Right cardiac atrium (tissue), 5 donors: Measurements from ENCODE around the gene SAP25. TPM values are rescaled to one million over a fixed set of nuclear protein-coding genes. Genes with fewer than 3 reads are reported as not detected.
A peak's percentile ranks its signal among the peaks of the same experiment; 100 is the strongest.
"Not testable (repeated sequence)": the region's sequence is repeated elsewhere in the genome, so short reads cannot be mapped to it uniquely, and the experiment has no call there.

Experiments
- ATAC-seq, 2 donors: fragments of 200-7000 bp; cut with Tn5 transposase; one replicate each; pipeline versions ENCODE4 v1.8.0 to v1.9.1; 2020; ENCODE audit warnings: moderate library complexity in 2 of 2, mild to moderate bottlenecking in 1 of 2
- DNase-seq, 3 donors: peaks; one replicate each; pipeline ENCODE4 v3.0.0-alpha.2; 2020
- H3K27ac ChIP-seq: one replicate; pipeline ENCODE4 v1.5.1; 2013; ENCODE audit warnings: mild to moderate bottlenecking, low read length, control low read depth, moderate library complexity
- H3K27me3 ChIP-seq: one replicate; pipeline ENCODE4 v1.6.1; 2013; ENCODE audit not compliant: control insufficient read depth, insufficient read depth
- H3K4me1 ChIP-seq: one replicate; pipeline ENCODE4 v1.6.1; 2013; ENCODE audit warnings: low read length; ENCODE audit not compliant: control insufficient read depth, insufficient read depth
- H3K4me3 ChIP-seq: one replicate; pipeline ENCODE4 v1.5.1; 2013; ENCODE audit warnings: low read length, control low read depth
- H3K9me3 ChIP-seq: one replicate; pipeline ENCODE4 v1.6.1; 2013; ENCODE audit warnings: low read length; ENCODE audit not compliant: control insufficient read depth
- WGBS: extraction: QIAGEN DNeasy Blood & Tissue Kit; methylation state at CpG from one replicate; pipeline ENCODE4 v1.1.7; 2013; 5-methylcytosine and 5-hydroxymethylcytosine counted together
- intact Hi-C, 4 donors: fragments of 100-400 bp; cut with DNase I; formaldehyde crosslinking; loops; one replicate each; pipeline versions ENCODE4 v1.11.0 to v1.14.0; 2022 to 2023
- polyA plus RNA-seq: library from polyadenylated mRNA; stranded (reverse); fragments of 200-250 nt; gene quantifications from one replicate; pipeline ENCODE4 v1.2.3, GENCODE V29; 2013
- total RNA-seq, 4 donors: library from RNA; stranded (reverse); fragmentation: NEBNext Ultra II Directional; extraction: Animal tissue kit (Norgen Biotek cat#: 25700); gene quantifications; one replicate each; pipeline ENCODE4 v1.2.1, GENCODE V29; 2021
- donor health status: healthy with polysubstance abuse.
- donor health status: DM: no; HTN: yes; CAD: no.
- donor health status: DM: no; HTN: no; CAD: no.
- donor health status: DM: no; HTN: yes; CAD: no; lungs with severe emphysema.
- donor health status: DM: yes; HTN: yes; CAD: no.

Gene SAP25
- total and polyA plus RNA-seq, 5 donors: 0.79 to 1.4 (median 1.1) TPM; not detected in 1

- DNase-seq (no peak), ATAC-seq (no peak)
- 67% methylated on average over 4 of the region's 4 CpGs for WGBS
- H3K27ac ChIP-seq: no peak overlapping the region
- no peaks in the 10 kb centered on the region for H3K9me3 ChIP-seq
- intact Hi-C loops: loop anchor here in 3 of 4 donors (5.0 kb wide), 3 partner anchors 74 to 89 kb away; partner anchors contain the start of gene NYAP1 (in 1 of the 3)
- no peak overlapping the region for H3K4me3 ChIP-seq
- no peaks in the 10 kb centered on the region for H3K4me1 ChIP-seq
- no peaks in the 10 kb centered on the region for H3K27me3 ChIP-seq
These were observed 17.2 kb downstream of the SAP25 start for GRCh38 chr7:100556541-100556940.

- ATAC-seq: no peak
- intact Hi-C loops: loop anchor here in 3 of 4 donors (5.0 kb wide), 3 partner anchors 73 to 88 kb away; partner anchors contain the start of gene NYAP1 (in 1 of the 3)
- Histone ChIP-seq H3K9me3 (no peaks in the 10 kb centered on the region), H3K4me1 (no peaks in the 10 kb centered on the region), H3K27me3 (no peaks in the 10 kb centered on the region), H3K27ac (no peak overlapping the region), H3K4me3 (no peak overlapping the region)
- DNase-seq: no peak
- WGBS: 88% methylated on average over 5 of the region's 5 CpGs
These were observed 18.0 kb downstream of the SAP25 start for GRCh38 chr7:100555701-100556100.

GRCh38 chr7:100553032-100553431 is 20.7 kb downstream of the SAP25 start:
- Histone ChIP-seq H3K27ac (no peak overlapping the region), H3K9me3 (no peaks in the 10 kb centered on the region), H3K27me3 (no peaks in the 10 kb centered on the region), H3K4me3 (no peak overlapping the region), H3K4me1 (peaks cover 8% of the 10 kb centered on the region)
- DNase-seq (no peak), ATAC-seq (no peak)
- over 99% methylated on average over 3 of the region's 3 CpGs for WGBS
- intact Hi-C loops: no loop called here

DNA sequence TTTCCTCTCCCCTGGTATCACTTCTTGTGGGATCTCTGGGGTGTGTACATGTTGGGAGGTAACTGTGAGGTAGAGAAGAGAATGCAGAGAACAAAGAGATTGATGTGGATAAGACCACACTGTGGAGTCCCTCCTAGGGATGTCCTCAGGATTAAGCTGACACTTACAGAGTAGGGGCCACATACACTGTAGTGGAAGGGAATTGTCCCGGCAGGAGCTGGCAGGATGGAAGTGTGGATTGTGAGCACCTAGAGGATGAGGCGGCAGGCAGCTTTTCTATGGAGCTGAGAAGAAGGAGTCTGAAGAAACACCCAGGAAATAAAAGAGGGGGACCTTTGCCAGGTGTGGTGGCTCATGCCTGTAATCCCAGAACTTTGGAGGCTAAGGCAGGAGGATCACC is 21.2 kb downstream of the SAP25 start:
- Histone ChIP-seq H3K27ac (no peak overlapping the region), H3K27me3 (no peaks in the 10 kb centered on the region), H3K4me3 (no peak overlapping the region), H3K9me3 (no peaks in the 10 kb centered on the region), H3K4me1 (peaks cover 13% of the 10 kb centered on the region)
- ATAC-seq (no peak), DNase-seq (no peak)
- intact Hi-C loops: no loop called here
- WGBS: 99% methylated on average over 2 of the region's 2 CpGs

- not testable (repeated sequence) for DNase-seq, H3K4me3 ChIP-seq, H3K27me3 ChIP-seq, ATAC-seq, H3K9me3 ChIP-seq
- Histone ChIP-seq H3K4me1 (peaks cover 28% of the 10 kb centered on the region), H3K27ac (peak overlapping the region; percentile 84)
- intact Hi-C loops: loop anchor here in 1 of 4 donors (5.0 kb wide), 1 partner anchor 71 kb away; the partner anchor contains the start of gene TSC22D4
- WGBS: 67% methylated on average over 5 of the region's 5 CpGs
These were observed 25.3 kb downstream of the SAP25 start for GRCh38 chr7:100548446-100548845.

- peak overlapping the region; percentile 89 for H3K27ac ChIP-seq
- intact Hi-C loops: loop anchor here in 1 of 4 donors (5.0 kb wide), 1 partner anchor 71 kb away; the partner anchor contains the start of gene TSC22D4
- DNase-seq (no peak), ATAC-seq (peak; percentile 34 to 41)
- peaks cover 28% of the 10 kb centered on the region for H3K4me1 ChIP-seq
- H3K4me3 ChIP-seq: no peak overlapping the region
- WGBS: 7% methylated on average over 2 of the region's 2 CpGs
- H3K9me3 ChIP-seq: no peaks in the 10 kb centered on the region
- no peaks in the 10 kb centered on the region for H3K27me3 ChIP-seq
These were observed 25.8 kb downstream of the SAP25 start for GRCh38 chr7:100547872-100548271.

DNA sequence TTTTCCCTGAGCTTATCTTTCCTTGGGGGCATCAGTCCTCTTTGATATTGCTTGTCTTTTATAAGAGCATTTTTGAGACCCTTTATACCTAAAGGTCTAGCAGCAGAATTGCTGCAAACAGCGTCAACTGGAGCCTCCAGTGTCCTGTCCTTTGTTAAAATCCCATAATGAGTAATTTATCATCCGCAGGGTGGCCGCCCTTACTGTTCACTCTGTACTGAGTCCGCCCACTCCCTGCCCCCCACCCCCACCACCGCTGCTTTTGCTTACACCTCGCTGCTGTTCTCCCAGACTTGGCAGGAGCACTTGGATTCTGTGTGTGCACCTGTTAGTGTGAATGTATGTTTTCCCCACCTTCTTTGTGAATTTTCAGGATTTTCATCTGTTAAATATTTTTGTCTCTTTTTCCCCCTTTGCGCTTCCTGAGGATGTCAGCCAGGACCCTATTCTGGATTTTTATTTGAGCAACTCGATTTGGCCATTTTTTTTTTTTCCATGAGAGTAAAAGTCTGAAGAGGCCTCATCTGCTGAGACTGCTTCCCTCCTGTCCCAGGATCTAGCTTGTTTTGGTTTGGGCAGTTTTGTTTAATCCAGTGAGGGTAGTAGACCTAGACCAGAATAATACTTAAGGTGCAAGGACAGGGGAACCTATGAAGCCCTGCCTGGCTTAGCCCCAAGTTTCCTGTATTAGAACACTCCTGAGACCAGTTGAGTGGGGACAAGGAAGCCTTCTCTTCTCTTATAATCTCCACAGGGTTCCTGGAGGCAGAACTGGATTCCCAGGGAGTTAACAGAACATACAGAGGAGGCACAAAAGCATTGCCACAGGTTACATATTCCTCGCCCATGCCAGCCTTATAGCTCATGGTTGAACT is 26.5 kb downstream of the SAP25 start:
- H3K27ac ChIP-seq: peak overlapping the region; percentile 97
- peaks cover 28% of the 10 kb centered on the region for H3K4me1 ChIP-seq
- ATAC-seq (no peak), DNase-seq (no peak)
- intact Hi-C loops: loop anchor here in 1 of 4 donors (5.0 kb wide), 1 partner anchor 70 kb away; the partner anchor contains the start of gene TSC22D4
- 59% methylated on average over 9 of the region's 9 CpGs for WGBS
- no peaks in the 10 kb centered on the region for H3K9me3 ChIP-seq
- H3K27me3 ChIP-seq: no peaks in the 10 kb centered on the region
- H3K4me3 ChIP-seq: no peak overlapping the region

GRCh38 chr7:100546129-100546925 is 27.4 kb downstream of the SAP25 start:
- Histone ChIP-seq H3K4me3 (no peak overlapping the region), H3K27me3 (no peaks in the 10 kb centered on the region), H3K4me1 (peaks cover 28% of the 10 kb centered on the region), H3K9me3 (no peaks in the 10 kb centered on the region), H3K27ac (peak overlapping the region; percentile 97)
- WGBS: 51% methylated on average over 10 of the region's 10 CpGs
- peak; percentile 31 to 44 for ATAC-seq
- DNase-seq: no peak
- intact Hi-C loops: loop anchor here in 1 of 4 donors (5.0 kb wide), 1 partner anchor 69 kb away; the partner anchor contains the start of gene TSC22D4

DNA sequence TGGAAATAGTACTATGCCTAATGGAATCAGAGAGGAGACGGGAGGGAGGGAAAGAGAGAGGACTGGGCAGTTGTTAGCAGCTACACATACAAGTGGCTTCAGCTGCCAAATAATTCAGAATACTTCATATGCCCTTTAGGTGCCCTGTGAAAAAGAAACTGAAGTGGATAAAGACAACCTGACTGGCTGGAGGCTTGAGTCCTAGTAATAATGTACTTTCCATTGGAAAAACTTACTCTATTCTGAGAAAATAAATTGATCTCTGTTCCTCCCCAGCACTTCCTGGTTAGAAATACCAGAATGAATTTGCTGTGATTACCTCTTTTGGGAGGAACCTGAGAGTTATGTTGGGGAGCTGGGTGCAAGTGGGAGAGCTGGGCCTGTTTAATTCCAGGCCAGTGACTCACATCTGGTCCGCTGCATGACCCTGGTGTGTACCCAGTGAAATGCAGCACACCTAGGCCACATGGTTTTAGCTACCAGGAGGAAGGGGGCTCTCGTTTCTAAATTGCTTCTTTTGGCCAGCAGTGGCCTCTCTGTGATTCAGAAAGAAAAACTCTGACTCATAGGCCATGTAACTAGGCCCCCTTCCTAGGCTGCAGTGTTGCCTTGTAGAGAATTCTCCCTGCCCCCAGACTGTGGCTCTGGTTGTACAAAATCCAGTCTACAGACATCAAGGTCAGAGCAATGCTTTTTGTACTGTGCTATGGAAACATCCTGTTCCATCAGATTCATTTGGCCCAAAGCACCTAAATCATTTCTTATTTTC is 28.2 kb downstream of the SAP25 start:
- intact Hi-C loops: loop anchor here in 1 of 4 donors (5.0 kb wide), 1 partner anchor 68 kb away; the partner anchor contains the start of gene TSC22D4
- H3K9me3 ChIP-seq: no peaks in the 10 kb centered on the region
- 33% methylated on average over 3 of the region's 3 CpGs for WGBS
- peaks cover 28% of the 10 kb centered on the region for H3K4me1 ChIP-seq
- peak overlapping the region; percentile 97 for H3K27ac ChIP-seq
- no peaks in the 10 kb centered on the region for H3K27me3 ChIP-seq
- no peak overlapping the region for H3K4me3 ChIP-seq
- DNase-seq: no peak
- ATAC-seq: peak; percentile 80 to 90

DNA sequence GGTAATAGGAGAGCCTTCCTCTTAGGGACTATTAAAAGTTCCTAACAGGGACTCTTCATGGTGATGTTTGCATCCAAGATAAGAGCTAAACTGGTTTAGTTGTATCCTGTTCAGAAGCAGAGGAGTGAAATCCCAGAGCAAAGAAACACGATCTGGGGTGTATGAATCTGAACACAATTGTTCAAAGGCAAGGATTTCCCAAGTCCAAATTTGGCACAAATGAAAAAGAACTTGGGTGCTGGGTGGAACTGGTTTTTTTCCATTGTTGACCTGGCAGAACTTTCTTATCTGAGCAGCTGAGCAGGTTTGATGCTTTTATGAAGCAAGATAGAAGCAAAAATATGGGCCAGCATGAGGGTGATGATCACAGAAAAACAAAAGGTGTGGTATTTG is 28.7 kb downstream of the SAP25 start:
- peaks cover 32% of the 10 kb centered on the region for H3K4me1 ChIP-seq
- peak overlapping the region; percentile 97 for H3K27ac ChIP-seq
- ATAC-seq (peak; percentile 4 to 38), DNase-seq (no peak)
- no peaks in the 10 kb centered on the region for H3K9me3 ChIP-seq
- WGBS: 18% methylated on average over 1 of the region's 1 CpG
- no peak overlapping the region for H3K4me3 ChIP-seq
- no peaks in the 10 kb centered on the region for H3K27me3 ChIP-seq
- intact Hi-C loops: loop anchor here in 1 of 4 donors (5.0 kb wide), 1 partner anchor 68 kb away; the partner anchor contains the start of gene TSC22D4
